Uterus (tissue), 2 donors: ENCODE results near the gene UNC13D.

Source experiments
- POLR2A ChIP-seq, 2 donors: fragments of 450-650 bp; IDR thresholded peaks; one replicate each; pipeline ENCODE4 v1.6.1; 2016; ENCODE audit warnings: antibody characterized with exemption in 2 of 2, mild to moderate bottlenecking in 1 of 2, moderate library complexity in 1 of 2
- TF ChIP-seq, protein P1 (sequence below), 4 experiments: fragments of 200-600 bp in 2 of 4; fragments of 450-650 bp in 2 of 4; sonication (generic) in 2 of 4; IDR thresholded peaks; one replicate each; pipeline ENCODE4 v1.5.1; 2016 to 2019; ENCODE audit warnings: antibody characterized with exemption in 4 of 4, mild to moderate bottlenecking in 2 of 4, moderate library complexity in 1 of 4

DNA sequence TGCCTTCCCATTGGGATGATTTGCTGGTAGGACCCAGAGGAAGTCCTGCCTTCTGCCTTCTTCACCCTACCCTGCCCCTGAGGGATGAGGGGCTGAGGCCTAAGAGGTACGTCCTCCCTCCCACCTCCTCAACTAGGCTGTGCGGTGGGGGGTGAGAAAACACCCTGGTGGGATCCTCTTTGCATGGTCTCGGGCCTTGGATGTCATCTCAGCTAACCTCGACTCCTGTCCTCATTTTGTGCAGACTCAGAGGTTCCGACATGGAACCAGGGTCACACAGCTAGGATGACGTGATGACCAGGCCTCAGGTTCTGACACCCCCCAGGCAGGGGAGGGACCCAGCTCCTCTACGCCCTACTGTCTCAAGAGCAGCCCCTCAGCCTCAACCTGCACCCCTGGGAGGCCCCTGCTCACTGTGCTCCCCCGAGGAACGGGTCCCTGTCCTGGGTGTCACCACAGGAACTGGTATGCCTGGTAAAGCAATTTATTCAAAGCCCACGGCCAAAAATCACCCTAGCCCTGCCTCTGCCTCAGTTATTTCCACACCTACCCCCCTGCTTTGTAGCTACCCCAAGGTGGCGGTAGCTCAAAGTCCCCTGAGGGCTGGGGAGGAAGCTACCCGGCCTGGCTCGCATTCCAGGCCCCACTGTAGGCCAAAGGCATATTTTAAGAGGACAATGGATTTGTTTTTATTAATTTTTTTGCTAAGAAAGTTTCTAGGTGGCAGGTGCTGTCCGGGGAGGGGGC lies 17.5 kb downstream of the UNC13D start:
- TF ChIP-seq, protein P1, sequence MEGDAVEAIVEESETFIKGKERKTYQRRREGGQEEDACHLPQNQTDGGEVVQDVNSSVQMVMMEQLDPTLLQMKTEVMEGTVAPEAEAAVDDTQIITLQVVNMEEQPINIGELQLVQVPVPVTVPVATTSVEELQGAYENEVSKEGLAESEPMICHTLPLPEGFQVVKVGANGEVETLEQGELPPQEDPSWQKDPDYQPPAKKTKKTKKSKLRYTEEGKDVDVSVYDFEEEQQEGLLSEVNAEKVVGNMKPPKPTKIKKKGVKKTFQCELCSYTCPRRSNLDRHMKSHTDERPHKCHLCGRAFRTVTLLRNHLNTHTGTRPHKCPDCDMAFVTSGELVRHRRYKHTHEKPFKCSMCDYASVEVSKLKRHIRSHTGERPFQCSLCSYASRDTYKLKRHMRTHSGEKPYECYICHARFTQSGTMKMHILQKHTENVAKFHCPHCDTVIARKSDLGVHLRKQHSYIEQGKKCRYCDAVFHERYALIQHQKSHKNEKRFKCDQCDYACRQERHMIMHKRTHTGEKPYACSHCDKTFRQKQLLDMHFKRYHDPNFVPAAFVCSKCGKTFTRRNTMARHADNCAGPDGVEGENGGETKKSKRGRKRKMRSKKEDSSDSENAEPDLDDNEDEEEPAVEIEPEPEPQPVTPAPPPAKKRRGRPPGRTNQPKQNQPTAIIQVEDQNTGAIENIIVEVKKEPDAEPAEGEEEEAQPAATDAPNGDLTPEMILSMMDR (IDR thresholded peaks at IDR 0.05): no peak
- TF ChIP-seq POLR2A (IDR thresholded peaks at IDR 0.05): no peak
